ENCODE measurements around the gene RAB40A. TPM values are rescaled to one million over a fixed set of nuclear protein-coding genes. Genes with fewer than 3 reads are reported as not detected.
A peak's percentile ranks its signal among the peaks of the same experiment; 100 is the strongest.

Gene RAB40A
- total RNA-seq, 1 donor from 2014 or later = not detected

- no peaks in the 10 kb centered on the region for H3K9me3 Mint-ChIP-seq
- no peak for DNase-seq (ENCODE audit: low spot score)
- H3K4me3 Mint-ChIP-seq (ENCODE audit: low read depth) = no peak overlapping the region
- intact Hi-C loops (cut with micrococcal nuclease) = no loop called here
- H3K4me1 Mint-ChIP-seq (ENCODE audit: low read depth) = peaks cover 4% of the 10 kb centered on the region
- H3K27me3 Mint-ChIP-seq (ENCODE audit: low read depth) = no peaks in the 10 kb centered on the region
- H3K27ac Mint-ChIP-seq = no peak overlapping the region
- no peaks in the 10 kb centered on the region for H3K36me3 Mint-ChIP-seq (ENCODE audit: low read depth)
These were observed 18.6 kb upstream of the RAB40A start for GRCh38 chrX:103537871-103538387.

GRCh38 chrX:103536732-103537131, 17.4 kb upstream of the RAB40A start:
- intact Hi-C loops (cut with micrococcal nuclease) = no loop called here
- Mint-ChIP-seq H3K4me3 (ENCODE audit: low read depth) (no peak overlapping the region), H3K9me3 (no peaks in the 10 kb centered on the region), H3K27me3 (ENCODE audit: low read depth) (no peaks in the 10 kb centered on the region), H3K27ac (no peak overlapping the region), H3K36me3 (ENCODE audit: low read depth) (no peaks in the 10 kb centered on the region), H3K4me1 (ENCODE audit: low read depth) (peaks cover 4% of the 10 kb centered on the region)
- no peak for DNase-seq (ENCODE audit: low spot score)

GRCh38 chrX:103536071-103536470, 16.8 kb upstream of the RAB40A start:
- H3K36me3 Mint-ChIP-seq (ENCODE audit: low read depth) = no peaks in the 10 kb centered on the region

GRCh38 chrX:103535206-103535605, 15.9 kb upstream of the RAB40A start:
- no peaks in the 10 kb centered on the region for H3K27me3 Mint-ChIP-seq (ENCODE audit: low read depth)
- DNase-seq (ENCODE audit: low spot score) = no peak
- H3K27ac Mint-ChIP-seq = no peak overlapping the region
- H3K9me3 Mint-ChIP-seq = no peaks in the 10 kb centered on the region
- peaks cover 4% of the 10 kb centered on the region for H3K4me1 Mint-ChIP-seq (ENCODE audit: low read depth)
- no peak overlapping the region for H3K4me3 Mint-ChIP-seq (ENCODE audit: low read depth)
- intact Hi-C loops (cut with micrococcal nuclease) = no loop called here
- H3K36me3 Mint-ChIP-seq (ENCODE audit: low read depth) = no peaks in the 10 kb centered on the region

More at GRCh38 chrX:103536071-103536470, 16.8 kb upstream of the RAB40A start:
- H3K4me1 Mint-ChIP-seq (ENCODE audit: low read depth) = peaks cover 4% of the 10 kb centered on the region
- no peak overlapping the region for H3K27ac Mint-ChIP-seq
- H3K9me3 Mint-ChIP-seq = no peaks in the 10 kb centered on the region
- DNase-seq (ENCODE audit: low spot score) = no peak
- intact Hi-C loops (cut with micrococcal nuclease) = no loop called here
- H3K27me3 Mint-ChIP-seq (ENCODE audit: low read depth) = no peaks in the 10 kb centered on the region
- H3K4me3 Mint-ChIP-seq (ENCODE audit: low read depth) = no peak overlapping the region

- H3K36me3 Mint-ChIP-seq (ENCODE audit: low read depth) = no peaks in the 10 kb centered on the region
- H3K9me3 Mint-ChIP-seq = no peaks in the 10 kb centered on the region
- H3K27me3 Mint-ChIP-seq (ENCODE audit: low read depth) = no peaks in the 10 kb centered on the region
These were observed 14.4 kb upstream of the RAB40A start for GRCh38 chrX:103533511-103534216.

GRCh38 chrX:103531002-103531401, 11.7 kb upstream of the RAB40A start:
- H3K27ac Mint-ChIP-seq = no peak overlapping the region
- intact Hi-C loops (cut with micrococcal nuclease) = loop anchor here (5.0 kb wide), 1 partner anchor 156 kb away; the partner anchor contains the start of gene MORF4L2
- H3K4me3 Mint-ChIP-seq (ENCODE audit: low read depth) = no peak overlapping the region
- H3K27me3 Mint-ChIP-seq (ENCODE audit: low read depth) = no peaks in the 10 kb centered on the region
- no peaks in the 10 kb centered on the region for H3K36me3 Mint-ChIP-seq (ENCODE audit: low read depth)
- no peaks in the 10 kb centered on the region for H3K9me3 Mint-ChIP-seq
- DNase-seq (ENCODE audit: low spot score) = no peak
- peaks cover 4% of the 10 kb centered on the region for H3K4me1 Mint-ChIP-seq (ENCODE audit: low read depth)

More at GRCh38 chrX:103533511-103534216, 14.4 kb upstream of the RAB40A start:
- H3K4me1 Mint-ChIP-seq (ENCODE audit: low read depth) = peaks cover 4% of the 10 kb centered on the region
- H3K4me3 Mint-ChIP-seq (ENCODE audit: low read depth) = peak overlapping the region; percentile 65
- no peak overlapping the region for H3K27ac Mint-ChIP-seq
- intact Hi-C loops (cut with micrococcal nuclease) = loop anchor here (2.0 to 5.0 kb wide), 2 partner anchors 154 to 283 kb away; partner anchors contain the start of gene MORF4L2
- DNase-seq (ENCODE audit: low spot score) = peak; percentile 26

GRCh38 chrX:103530545-103530944, 11.3 kb upstream of the RAB40A start:
- H3K4me1 Mint-ChIP-seq (ENCODE audit: low read depth) = peaks cover 4% of the 10 kb centered on the region
- H3K4me3 Mint-ChIP-seq (ENCODE audit: low read depth) = no peak overlapping the region
- DNase-seq (ENCODE audit: low spot score) = no peak
- no peak overlapping the region for H3K27ac Mint-ChIP-seq
- intact Hi-C loops (cut with micrococcal nuclease) = loop anchor here (5.0 kb wide), 1 partner anchor 157 kb away; the partner anchor contains the start of gene MORF4L2
- no peaks in the 10 kb centered on the region for H3K36me3 Mint-ChIP-seq (ENCODE audit: low read depth)
- H3K9me3 Mint-ChIP-seq = no peaks in the 10 kb centered on the region
- H3K27me3 Mint-ChIP-seq (ENCODE audit: low read depth) = no peaks in the 10 kb centered on the region

GRCh38 chrX:103529550-103529949, 10.3 kb upstream of the RAB40A start:
- Mint-ChIP-seq H3K27me3 (ENCODE audit: low read depth) (no peaks in the 10 kb centered on the region), H3K9me3 (no peaks in the 10 kb centered on the region), H3K36me3 (ENCODE audit: low read depth) (no peaks in the 10 kb centered on the region), H3K4me3 (ENCODE audit: low read depth) (no peak overlapping the region), H3K4me1 (ENCODE audit: low read depth) (peaks cover 4% of the 10 kb centered on the region), H3K27ac (no peak overlapping the region)
- DNase-seq (ENCODE audit: low spot score) = no peak
- intact Hi-C loops (cut with micrococcal nuclease) = no loop called here

GRCh38 chrX:103524747-103525146, 5.5 kb upstream of the RAB40A start:
- no peak for DNase-seq (ENCODE audit: low spot score)
- Mint-ChIP-seq H3K4me3 (ENCODE audit: low read depth) (no peak overlapping the region), H3K36me3 (ENCODE audit: low read depth) (no peaks in the 10 kb centered on the region), H3K27ac (no peak overlapping the region), H3K9me3 (no peaks in the 10 kb centered on the region), H3K27me3 (ENCODE audit: low read depth) (no peaks in the 10 kb centered on the region), H3K4me1 (ENCODE audit: low read depth) (no peaks in the 10 kb centered on the region)
- intact Hi-C loops (cut with micrococcal nuclease) = no loop called here

GRCh38 chrX:103523605-103524004, 4.3 kb upstream of the RAB40A start:
- intact Hi-C loops (cut with micrococcal nuclease) = no loop called here
- Mint-ChIP-seq H3K4me3 (ENCODE audit: low read depth) (no peak overlapping the region), H3K27me3 (ENCODE audit: low read depth) (no peaks in the 10 kb centered on the region), H3K36me3 (ENCODE audit: low read depth) (no peaks in the 10 kb centered on the region), H3K27ac (no peak overlapping the region), H3K9me3 (no peaks in the 10 kb centered on the region), H3K4me1 (ENCODE audit: low read depth) (no peaks in the 10 kb centered on the region)
- DNase-seq (ENCODE audit: low spot score) = no peak

GRCh38 chrX:103520386-103520785, 1.1 kb upstream of the RAB40A start:
- no peak for DNase-seq (ENCODE audit: low spot score)
- no peaks in the 10 kb centered on the region for H3K36me3 Mint-ChIP-seq (ENCODE audit: low read depth)
- no peaks in the 10 kb centered on the region for H3K27me3 Mint-ChIP-seq (ENCODE audit: low read depth)
- intact Hi-C loops (cut with micrococcal nuclease) = no loop called here
- no peak overlapping the region for H3K4me3 Mint-ChIP-seq (ENCODE audit: low read depth)
- H3K27ac Mint-ChIP-seq = no peak overlapping the region
- no peaks in the 10 kb centered on the region for H3K4me1 Mint-ChIP-seq (ENCODE audit: low read depth)
- no peaks in the 10 kb centered on the region for H3K9me3 Mint-ChIP-seq

GRCh38 chrX:103518571-103518970, 718 bp downstream of the RAB40A start:
- no peaks in the 10 kb centered on the region for H3K9me3 Mint-ChIP-seq
- H3K36me3 Mint-ChIP-seq (ENCODE audit: low read depth) = no peaks in the 10 kb centered on the region
- no peaks in the 10 kb centered on the region for H3K27me3 Mint-ChIP-seq (ENCODE audit: low read depth)
- no peak for DNase-seq (ENCODE audit: low spot score)
- no peaks in the 10 kb centered on the region for H3K4me1 Mint-ChIP-seq (ENCODE audit: low read depth)
- intact Hi-C loops (cut with micrococcal nuclease) = no loop called here
- no peak overlapping the region for H3K4me3 Mint-ChIP-seq (ENCODE audit: low read depth)
- H3K27ac Mint-ChIP-seq = no peak overlapping the region

GRCh38 chrX:103517246-103517645, 2.0 kb downstream of the RAB40A start:
- intact Hi-C loops (cut with micrococcal nuclease) = no loop called here
- H3K27ac Mint-ChIP-seq = no peak overlapping the region
- no peaks in the 10 kb centered on the region for H3K4me1 Mint-ChIP-seq (ENCODE audit: low read depth)
- no peaks in the 10 kb centered on the region for H3K27me3 Mint-ChIP-seq (ENCODE audit: low read depth)
- H3K36me3 Mint-ChIP-seq (ENCODE audit: low read depth) = no peaks in the 10 kb centered on the region
- H3K4me3 Mint-ChIP-seq (ENCODE audit: low read depth) = no peak overlapping the region
- DNase-seq (ENCODE audit: low spot score) = no peak
- H3K9me3 Mint-ChIP-seq = no peaks in the 10 kb centered on the region
